ENCODE data around the gene BZW2. TPM values are rescaled to one million over a fixed set of nuclear protein-coding genes. Genes with fewer than 3 reads are reported as not detected.

BZW2 gene
- total and polyA plus RNA-seq, 2 experiments from 2014 or later, result 54.1 to 60.9 TPM

GRCh38 chr7:16637379-16637778 is 8.6 kb upstream of the BZW2 start:
- in situ Hi-C loops (cut with MboI), result no loop called here
- peaks cover 53% of the 10 kb centered on the region for H3K79me2 ChIP-seq (ENCODE audit: insufficient read depth)
- no peak overlapping the region for H3K4me2 ChIP-seq (ENCODE audit: unreplicated experiment)
- peaks cover 10% of the 10 kb centered on the region for H3K4me1 ChIP-seq (ENCODE audit: insufficient read depth)
- no peaks in the 10 kb centered on the region for H3K9me3 ChIP-seq (ENCODE audit: low read depth)
- H3K27me3 ChIP-seq (replicated peaks; ENCODE audit: insufficient read depth), result no peaks in the 10 kb centered on the region
- TF ChIP-seq EZH2 (IDR thresholded peaks at IDR 0.05; ENCODE audit: insufficient read depth, poor library complexity, severe bottlenecking) (no peak), EZH2phosphoT487 (IDR thresholded peaks at IDR 0.05; ENCODE audit: insufficient read depth, low read depth) (no peak)
- no peak overlapping the region for H3K27ac ChIP-seq
- no peaks in the 10 kb centered on the region for H4K20me1 ChIP-seq (ENCODE audit: insufficient read depth)
- no peaks in the 10 kb centered on the region for H3K9me2 ChIP-seq (ENCODE audit: insufficient read depth)
- no peak for DNase-seq
- H3K9ac ChIP-seq, result no peak overlapping the region
- WGBS, 2 experiments (ENCODE audit: low coverage in 1 of 2, low lambda C conversion rate in 2 of 2, missing lambda C conversion rate in 2 of 2), result 53 to 66% methylated on average over 5 of the region's 5 CpGs
- H2AFZ ChIP-seq, result no peak overlapping the region
- no peaks in the 10 kb centered on the region for H3K36me3 ChIP-seq (ENCODE audit: low read depth)
- H3F3A ChIP-seq (ENCODE audit: insufficient read depth), result peaks cover 16% of the 10 kb centered on the region
- no peak overlapping the region for H3K4me3 ChIP-seq

GRCh38 chr7:16638282-16639280 is 7.4 kb upstream of the BZW2 start:
- H3K4me3 ChIP-seq, result no peak overlapping the region
- H3K27ac ChIP-seq, result no peak overlapping the region
- no peak for DNase-seq
- no peaks in the 10 kb centered on the region for H3K9me3 ChIP-seq (ENCODE audit: low read depth)
- H3K36me3 ChIP-seq (ENCODE audit: low read depth), result no peaks in the 10 kb centered on the region
- peaks cover 10% of the 10 kb centered on the region for H3K4me1 ChIP-seq (ENCODE audit: insufficient read depth)
- H3K4me2 ChIP-seq (ENCODE audit: unreplicated experiment), result no peak overlapping the region
- peaks cover 66% of the 10 kb centered on the region for H3K79me2 ChIP-seq (ENCODE audit: insufficient read depth)
- H2AFZ ChIP-seq, result no peak overlapping the region
- no peaks in the 10 kb centered on the region for H3K27me3 ChIP-seq (replicated peaks; ENCODE audit: insufficient read depth)
- no peaks in the 10 kb centered on the region for H3K9me2 ChIP-seq (ENCODE audit: insufficient read depth)
- peaks cover 16% of the 10 kb centered on the region for H3F3A ChIP-seq (ENCODE audit: insufficient read depth)
- 73 to 76% methylated on average over 7 of the region's 7 CpGs for WGBS, 2 experiments (ENCODE audit: low coverage in 1 of 2, low lambda C conversion rate in 2 of 2, missing lambda C conversion rate in 2 of 2)
- in situ Hi-C loops (cut with MboI), result no loop called here
- no peak overlapping the region for H3K9ac ChIP-seq
- TF ChIP-seq EZH2phosphoT487 (IDR thresholded peaks at IDR 0.05; ENCODE audit: insufficient read depth, low read depth) (no peak), EZH2 (IDR thresholded peaks at IDR 0.05; ENCODE audit: insufficient read depth, poor library complexity, severe bottlenecking) (no peak)
- no peaks in the 10 kb centered on the region for H4K20me1 ChIP-seq (ENCODE audit: insufficient read depth)

GRCh38 chr7:16644157-16644556 is 1.8 kb upstream of the BZW2 start:
- Histone ChIP-seq H3K9ac (peak overlapping the region; percentile 90), H3K4me3 (peak overlapping the region; percentile 96), H3K4me1 (ENCODE audit: insufficient read depth) (peaks cover 25% of the 10 kb centered on the region), H2AFZ (peak overlapping the region; percentile 95), H3K27ac (peak overlapping the region; percentile 89), H3K9me3 (ENCODE audit: low read depth) (no peaks in the 10 kb centered on the region), H4K20me1 (ENCODE audit: insufficient read depth) (no peaks in the 10 kb centered on the region), H3K36me3 (ENCODE audit: low read depth) (no peaks in the 10 kb centered on the region), H3F3A (ENCODE audit: insufficient read depth) (peaks cover 12% of the 10 kb centered on the region), H3K9me2 (ENCODE audit: insufficient read depth) (no peaks in the 10 kb centered on the region), H3K27me3 (replicated peaks; ENCODE audit: insufficient read depth) (no peaks in the 10 kb centered on the region), H3K4me2 (ENCODE audit: unreplicated experiment) (peak overlapping the region; percentile 95), H3K79me2 (ENCODE audit: insufficient read depth) (peaks cover 85% of the 10 kb centered on the region)
- no peak for DNase-seq
- in situ Hi-C loops (cut with MboI), result no loop called here
- 78 to 81% methylated on average over 4 of the region's 4 CpGs for WGBS, 2 experiments (ENCODE audit: low coverage in 1 of 2, low lambda C conversion rate in 2 of 2, missing lambda C conversion rate in 2 of 2)
- TF ChIP-seq EZH2 (IDR thresholded peaks at IDR 0.05; ENCODE audit: insufficient read depth, poor library complexity, severe bottlenecking) (no peak), EZH2phosphoT487 (IDR thresholded peaks at IDR 0.05; ENCODE audit: insufficient read depth, low read depth) (no peak)

GRCh38 chr7:16644636-16645592 is 1.1 kb upstream of the BZW2 start:
- Histone ChIP-seq H3K9me3 (ENCODE audit: low read depth) (no peaks in the 10 kb centered on the region), H3F3A (ENCODE audit: insufficient read depth) (peaks cover 12% of the 10 kb centered on the region), H3K79me2 (ENCODE audit: insufficient read depth) (peaks cover 85% of the 10 kb centered on the region), H3K9me2 (ENCODE audit: insufficient read depth) (no peaks in the 10 kb centered on the region), H3K4me2 (ENCODE audit: unreplicated experiment) (peak overlapping the region; percentile 95), H3K4me1 (ENCODE audit: insufficient read depth) (peaks cover 30% of the 10 kb centered on the region), H3K27ac (peak overlapping the region; percentile 89), H3K36me3 (ENCODE audit: low read depth) (no peaks in the 10 kb centered on the region), H4K20me1 (ENCODE audit: insufficient read depth) (no peaks in the 10 kb centered on the region), H3K4me3 (peak overlapping the region; percentile 96), H2AFZ (peak overlapping the region; percentile 95), H3K27me3 (replicated peaks; ENCODE audit: insufficient read depth) (no peaks in the 10 kb centered on the region), H3K9ac (peak overlapping the region; percentile 90)
- TF ChIP-seq EZH2 (IDR thresholded peaks at IDR 0.05; ENCODE audit: insufficient read depth, poor library complexity, severe bottlenecking) (no peak), EZH2phosphoT487 (IDR thresholded peaks at IDR 0.05; ENCODE audit: insufficient read depth, low read depth) (no peak)
- in situ Hi-C loops (cut with MboI), result no loop called here
- 1 to 2% methylated on average over 54 to 57 of the region's 57 CpGs for WGBS, 2 experiments (ENCODE audit: low coverage in 1 of 2, low lambda C conversion rate in 2 of 2, missing lambda C conversion rate in 2 of 2)
- DNase-seq, result peak; percentile 81
